Activated naive CD8-positive, alpha-beta T cell (primary cell): ENCODE results near the gene NCKAP5.
"Not testable (repeated sequence)": the region's sequence is repeated elsewhere in the genome, so short reads cannot be mapped to it uniquely, and the experiment has no call there.

Experiments used
- H3K27ac Mint-ChIP-seq: one replicate; pipeline ENCODE4 v1.8.0; 2021; ENCODE audit warnings: mixed read lengths
- H3K27me3 Mint-ChIP-seq: one replicate; pipeline ENCODE4 v1.8.0; 2021; ENCODE audit warnings: mixed read lengths
- H3K36me3 Mint-ChIP-seq: one replicate; pipeline ENCODE4 v1.8.0; 2021; ENCODE audit warnings: mixed read lengths
- H3K4me1 Mint-ChIP-seq: one replicate; pipeline ENCODE4 v1.8.0; 2021; ENCODE audit warnings: low read depth, mixed read lengths
- H3K4me3 Mint-ChIP-seq: one replicate; pipeline ENCODE4 v1.8.0; 2021; ENCODE audit warnings: mild to moderate bottlenecking, mixed read lengths
- H3K9me3 Mint-ChIP-seq: one replicate; pipeline ENCODE4 v1.8.0; 2021; ENCODE audit warnings: low read depth, mixed read lengths

NCKAP5 gene

DNA sequence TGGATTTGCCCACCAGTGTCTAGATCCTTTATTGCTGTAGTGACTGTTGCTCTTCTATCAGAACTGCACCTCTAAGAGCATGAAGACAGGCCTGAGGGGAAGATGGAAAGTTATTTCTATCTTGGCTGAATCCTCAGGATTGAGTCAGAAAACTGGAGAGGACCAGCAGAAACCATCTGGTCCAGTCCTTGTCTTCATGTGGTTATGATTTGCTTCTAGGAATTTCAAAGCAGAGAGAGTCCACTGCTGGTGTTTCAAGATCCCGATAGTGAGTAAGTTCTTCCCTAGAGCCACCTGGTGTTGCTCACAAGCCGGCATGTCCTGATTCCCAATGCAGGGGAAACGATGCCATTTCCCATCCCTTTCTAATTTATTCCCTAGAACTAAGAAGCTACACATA lies 84.2 kb downstream of the NCKAP5 start:
- no peaks in the 10 kb centered on the region for H3K9me3 Mint-ChIP-seq
- H3K4me1 Mint-ChIP-seq: no peaks in the 10 kb centered on the region
- peaks cover 5% of the 10 kb centered on the region for H3K27me3 Mint-ChIP-seq
- H3K4me3 Mint-ChIP-seq: no peak overlapping the region
- no peaks in the 10 kb centered on the region for H3K36me3 Mint-ChIP-seq
- H3K27ac Mint-ChIP-seq: no peak overlapping the region

DNA sequence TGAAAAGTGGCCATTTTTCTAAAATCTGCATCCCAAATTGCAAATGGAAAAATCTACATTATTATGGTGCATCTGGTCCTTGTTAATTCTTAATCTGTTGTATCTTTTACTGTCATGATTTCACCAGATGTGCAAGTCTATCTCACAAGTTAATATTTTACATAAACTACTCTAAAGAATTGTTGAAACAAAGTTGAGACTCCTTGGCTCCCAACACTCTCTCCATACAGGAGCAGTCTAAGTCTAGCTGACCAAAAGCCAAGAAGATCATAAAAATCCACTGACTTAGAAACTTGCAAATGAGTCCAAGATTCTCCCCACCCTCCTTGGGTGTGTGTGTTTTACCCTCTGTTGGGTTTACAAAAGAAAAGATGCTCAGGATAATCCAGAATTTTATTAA lies 85.1 kb downstream of the NCKAP5 start:
- H3K27me3 Mint-ChIP-seq: peaks cover 5% of the 10 kb centered on the region
- no peaks in the 10 kb centered on the region for H3K36me3 Mint-ChIP-seq
- H3K9me3 Mint-ChIP-seq: no peaks in the 10 kb centered on the region

DNA sequence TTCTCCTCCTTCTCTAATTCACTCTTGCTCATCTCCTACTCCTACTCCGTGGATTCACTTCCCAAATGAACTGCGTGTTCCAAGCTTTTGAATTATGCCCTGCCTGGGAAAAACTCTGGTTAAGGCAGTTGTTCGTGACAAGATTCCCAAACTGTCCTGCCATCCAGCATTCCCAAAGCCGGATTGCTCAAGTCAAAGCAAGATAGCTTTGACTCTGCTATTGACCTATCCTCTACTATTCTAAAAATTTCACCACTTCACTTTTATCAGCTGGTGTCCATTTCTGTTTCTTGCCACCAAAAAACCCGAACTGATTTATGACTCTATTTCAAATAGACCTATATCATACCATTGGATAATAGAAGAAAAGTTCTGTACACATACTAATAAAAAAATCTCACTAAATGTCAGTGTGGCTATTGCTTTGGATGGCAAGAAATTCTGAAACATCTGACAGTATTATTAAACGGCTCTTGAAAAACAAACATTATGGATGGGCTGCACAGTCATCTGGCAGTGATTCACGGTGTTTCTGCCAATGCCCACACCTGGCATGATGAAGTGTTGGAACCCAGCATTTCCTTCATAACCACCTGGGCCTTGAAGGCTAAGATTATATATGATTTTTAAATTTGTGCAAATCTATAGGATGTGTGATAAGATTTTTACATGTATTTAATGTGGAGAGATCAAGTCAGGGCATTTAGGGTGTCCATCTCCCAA lies 87.4 kb downstream of the NCKAP5 start:
- no peak overlapping the region for H3K4me3 Mint-ChIP-seq
- H3K9me3 Mint-ChIP-seq: no peaks in the 10 kb centered on the region
- H3K27me3 Mint-ChIP-seq: peaks cover 5% of the 10 kb centered on the region
- no peaks in the 10 kb centered on the region for H3K4me1 Mint-ChIP-seq
- no peaks in the 10 kb centered on the region for H3K36me3 Mint-ChIP-seq
- no peak overlapping the region for H3K27ac Mint-ChIP-seq

More for the DNA sequence above, 85.1 kb downstream of the NCKAP5 start:
- no peak overlapping the region for H3K4me3 Mint-ChIP-seq
- H3K4me1 Mint-ChIP-seq: no peaks in the 10 kb centered on the region
- no peak overlapping the region for H3K27ac Mint-ChIP-seq

DNA sequence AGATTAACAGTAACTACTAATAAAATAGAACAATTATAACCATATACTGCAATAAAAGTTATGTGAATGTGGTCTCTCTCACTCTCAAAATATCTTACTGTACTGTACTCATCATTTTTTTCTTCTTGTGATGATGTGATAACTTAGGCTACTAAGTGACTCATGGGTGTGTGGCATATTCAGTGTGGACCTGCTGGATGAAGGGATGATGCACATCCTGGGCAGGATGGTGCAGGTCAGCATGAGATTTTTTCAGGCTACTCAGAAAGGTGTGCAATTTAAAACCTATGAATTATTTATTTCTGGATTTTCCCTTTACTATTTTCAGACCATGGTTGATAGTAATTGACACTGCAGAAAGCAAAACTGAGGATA lies 90.7 kb downstream of the NCKAP5 start:
- H3K36me3 Mint-ChIP-seq: no peaks in the 10 kb centered on the region
- H3K4me3 Mint-ChIP-seq: no peak overlapping the region
- no peaks in the 10 kb centered on the region for H3K9me3 Mint-ChIP-seq
- no peaks in the 10 kb centered on the region for H3K4me1 Mint-ChIP-seq
- peaks cover 5% of the 10 kb centered on the region for H3K27me3 Mint-ChIP-seq
- no peak overlapping the region for H3K27ac Mint-ChIP-seq

DNA sequence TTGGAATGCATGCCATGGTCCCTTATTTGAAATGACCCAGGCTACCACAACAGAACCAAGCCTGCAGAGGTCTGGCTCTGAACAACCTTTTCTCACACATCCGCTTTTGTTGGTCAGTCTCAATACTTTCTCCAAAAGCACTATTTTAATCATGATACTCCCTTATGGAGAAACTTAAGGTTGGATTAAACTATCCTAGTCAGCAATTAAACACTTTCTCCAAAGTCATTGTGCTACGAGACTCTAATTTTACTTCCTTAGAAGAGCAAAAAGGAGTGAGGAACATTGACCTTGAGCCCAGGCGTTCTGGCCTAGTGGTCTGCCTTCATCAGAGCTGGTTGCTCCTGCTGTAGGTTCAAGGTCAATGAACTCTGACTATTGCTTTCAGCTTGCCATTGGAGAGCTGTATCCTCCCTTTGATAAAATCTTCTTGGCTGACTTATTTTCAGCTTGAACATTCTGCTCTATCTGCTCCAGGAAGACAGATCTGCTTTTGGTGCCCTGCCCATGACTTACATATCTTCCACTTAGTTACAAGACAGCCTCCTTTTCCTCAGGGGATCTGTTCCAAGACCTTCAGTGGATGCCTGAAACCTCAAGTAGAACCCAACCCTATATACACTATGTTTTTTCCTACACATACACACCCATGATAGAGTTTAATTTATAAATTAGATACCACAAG lies 91.2 kb downstream of the NCKAP5 start:
- no peaks in the 10 kb centered on the region for H3K9me3 Mint-ChIP-seq
- H3K4me1 Mint-ChIP-seq: no peaks in the 10 kb centered on the region
- no peak overlapping the region for H3K27ac Mint-ChIP-seq
- H3K4me3 Mint-ChIP-seq: no peak overlapping the region
- H3K36me3 Mint-ChIP-seq: no peaks in the 10 kb centered on the region
- H3K27me3 Mint-ChIP-seq: peaks cover 5% of the 10 kb centered on the region

DNA sequence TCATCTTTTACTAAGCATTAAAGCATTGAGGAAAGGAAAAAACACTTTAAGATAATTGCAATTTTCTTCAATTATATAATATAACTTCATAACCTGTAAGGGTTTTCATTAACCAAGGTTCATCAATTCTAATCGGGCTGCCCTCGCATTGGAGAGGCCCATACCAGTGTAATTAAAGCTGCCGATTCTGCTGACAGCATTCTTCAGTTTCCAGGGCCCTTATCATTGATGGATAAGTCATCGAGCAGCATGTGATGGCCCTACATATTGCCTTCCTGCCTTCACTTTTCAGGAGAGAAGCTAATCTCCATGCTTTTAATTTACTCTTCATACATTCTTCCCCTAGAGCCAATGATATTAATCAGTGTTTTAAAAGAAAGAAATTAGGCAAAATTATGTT lies 92.0 kb downstream of the NCKAP5 start:
- no peaks in the 10 kb centered on the region for H3K36me3 Mint-ChIP-seq
- H3K9me3 Mint-ChIP-seq: no peaks in the 10 kb centered on the region
- H3K27ac Mint-ChIP-seq: no peak overlapping the region
- H3K4me1 Mint-ChIP-seq: no peaks in the 10 kb centered on the region
- H3K27me3 Mint-ChIP-seq: peaks cover 1% of the 10 kb centered on the region
- H3K4me3 Mint-ChIP-seq: no peak overlapping the region

DNA sequence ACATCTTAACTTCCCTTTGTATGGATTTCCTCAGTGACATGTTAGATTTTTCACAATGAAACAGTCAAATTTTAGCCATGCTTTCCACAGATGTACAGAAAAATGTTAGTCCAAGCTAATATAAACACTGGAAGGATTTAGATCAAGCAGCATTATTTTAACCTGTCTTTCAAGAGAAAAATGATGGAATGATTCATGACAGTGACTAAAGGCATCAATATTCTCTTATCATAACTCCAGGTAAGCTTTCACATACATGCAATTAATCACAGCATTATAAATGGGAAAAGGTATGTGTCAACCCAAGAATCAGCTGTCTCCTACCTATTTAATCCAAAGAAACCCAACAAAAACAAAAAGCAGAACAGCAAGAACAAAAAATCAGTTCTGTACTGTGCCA lies 92.7 kb downstream of the NCKAP5 start:
- no peaks in the 10 kb centered on the region for H3K36me3 Mint-ChIP-seq
- no peaks in the 10 kb centered on the region for H3K9me3 Mint-ChIP-seq
- no peak overlapping the region for H3K27ac Mint-ChIP-seq
- peaks cover under 1% of the 10 kb centered on the region for H3K27me3 Mint-ChIP-seq
- H3K4me1 Mint-ChIP-seq: no peaks in the 10 kb centered on the region
- H3K4me3 Mint-ChIP-seq: no peak overlapping the region

DNA sequence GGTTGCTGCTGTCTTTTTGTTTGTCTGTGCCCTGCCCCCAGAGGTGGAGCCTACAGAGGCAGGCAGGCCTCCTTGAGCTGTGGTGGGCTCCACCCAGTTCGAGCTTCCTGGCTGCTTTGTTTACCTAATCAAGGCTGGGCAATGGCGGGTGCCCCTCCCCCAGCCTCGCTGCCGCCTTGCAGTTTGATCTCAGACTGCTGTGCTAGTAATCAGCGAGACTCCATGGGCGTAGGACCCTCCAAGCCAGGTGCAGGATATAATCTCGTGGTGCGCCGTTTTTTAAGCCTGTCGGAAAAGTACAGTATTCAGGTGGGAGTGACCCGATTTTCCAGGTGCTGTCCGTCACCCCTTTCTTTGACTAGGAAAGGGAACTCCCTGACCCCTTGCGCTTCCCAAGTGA lies 97.8 kb downstream of the NCKAP5 start:
- not testable (repeated sequence) for H3K36me3 Mint-ChIP-seq, H3K9me3 Mint-ChIP-seq, H3K27me3 Mint-ChIP-seq, H3K4me3 Mint-ChIP-seq, H3K27ac Mint-ChIP-seq, H3K4me1 Mint-ChIP-seq

DNA sequence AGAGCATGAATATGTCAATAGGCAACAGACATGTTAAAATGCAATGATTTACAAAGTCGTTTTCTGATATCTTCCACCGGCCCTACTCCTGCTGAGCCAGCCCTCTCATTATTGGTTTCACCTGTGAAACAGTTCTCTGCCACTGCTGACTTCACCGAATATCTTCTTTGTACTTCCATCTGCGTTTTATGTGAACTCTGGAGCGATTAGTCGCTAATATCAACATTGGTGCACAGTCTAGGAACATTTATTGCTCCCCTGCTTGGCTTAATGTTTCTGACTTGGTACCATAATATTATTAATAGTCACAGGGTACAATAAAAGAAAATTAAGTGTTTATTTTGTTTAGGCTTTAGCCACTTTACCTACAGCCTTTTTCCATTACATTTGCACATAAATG lies 105.5 kb downstream of the NCKAP5 start:
- no peak overlapping the region for H3K4me3 Mint-ChIP-seq
- no peaks in the 10 kb centered on the region for H3K36me3 Mint-ChIP-seq
- no peaks in the 10 kb centered on the region for H3K27me3 Mint-ChIP-seq
- H3K27ac Mint-ChIP-seq: no peak overlapping the region
- H3K9me3 Mint-ChIP-seq: no peaks in the 10 kb centered on the region
- no peaks in the 10 kb centered on the region for H3K4me1 Mint-ChIP-seq

DNA sequence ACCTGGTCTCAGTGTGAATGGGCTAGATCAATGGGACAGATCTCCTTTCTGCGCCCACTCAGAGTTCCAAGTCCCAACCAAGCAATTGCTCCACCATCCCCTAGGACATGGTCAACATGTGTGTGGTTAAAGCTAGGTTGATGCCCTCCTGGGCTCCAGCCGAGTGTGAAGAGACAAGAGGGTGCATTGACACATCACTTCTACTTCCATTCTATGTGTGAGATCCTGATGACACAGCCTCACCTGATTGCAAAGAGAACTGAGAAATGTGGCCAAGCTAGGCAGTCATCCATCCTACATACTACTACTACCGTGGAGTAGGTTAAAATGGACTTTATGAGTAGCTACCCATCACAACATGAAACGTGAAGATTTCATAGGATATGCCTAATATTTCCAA lies 106.8 kb downstream of the NCKAP5 start:
- Mint-ChIP-seq H3K4me1 (no peaks in the 10 kb centered on the region), H3K4me3 (no peak overlapping the region), H3K36me3 (no peaks in the 10 kb centered on the region), H3K27ac (no peak overlapping the region), H3K27me3 (no peaks in the 10 kb centered on the region), H3K9me3 (no peaks in the 10 kb centered on the region)

DNA sequence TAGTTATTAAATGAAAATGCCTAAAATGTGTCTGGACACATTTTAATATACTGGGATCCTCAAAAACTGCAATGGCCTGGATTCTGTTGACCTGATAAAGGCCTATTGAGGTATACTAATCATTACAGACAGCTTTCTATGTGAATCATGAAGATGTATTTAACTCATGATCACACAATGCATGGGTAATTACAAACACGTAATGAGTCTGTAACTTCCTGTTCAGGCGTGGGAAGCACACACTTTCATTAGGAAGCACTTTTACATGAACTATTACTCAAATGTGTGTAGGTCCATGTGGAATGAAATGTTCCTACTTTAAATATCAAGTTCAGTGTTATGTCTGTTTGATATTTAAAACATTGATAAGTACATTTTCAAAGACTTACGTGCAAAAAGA lies 108.7 kb downstream of the NCKAP5 start:
- Mint-ChIP-seq H3K27me3 (no peaks in the 10 kb centered on the region), H3K4me3 (no peak overlapping the region), H3K4me1 (no peaks in the 10 kb centered on the region), H3K9me3 (no peaks in the 10 kb centered on the region), H3K36me3 (no peaks in the 10 kb centered on the region), H3K27ac (no peak overlapping the region)

DNA sequence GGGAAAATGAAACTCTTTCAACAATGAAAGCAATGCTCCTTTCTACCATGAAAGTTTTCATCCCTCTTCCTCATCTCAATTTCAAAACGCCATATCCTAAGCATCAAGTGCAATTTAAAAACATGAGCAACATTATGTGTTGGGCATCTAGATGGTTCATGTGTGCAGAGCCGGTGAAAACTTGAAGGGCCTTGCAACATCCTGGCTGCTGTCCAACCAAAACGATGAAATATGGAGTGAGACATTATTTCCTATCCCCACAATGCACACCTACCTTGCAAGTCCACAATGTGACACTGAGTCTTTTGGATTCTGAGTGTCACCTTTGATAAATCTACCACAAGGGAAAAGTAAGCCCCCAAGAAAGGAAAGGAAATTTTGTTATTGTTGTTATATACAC lies 110.0 kb downstream of the NCKAP5 start:
- H3K4me3 Mint-ChIP-seq: no peak overlapping the region
- peaks cover 3% of the 10 kb centered on the region for H3K9me3 Mint-ChIP-seq
- H3K4me1 Mint-ChIP-seq: no peaks in the 10 kb centered on the region
- no peaks in the 10 kb centered on the region for H3K27me3 Mint-ChIP-seq
- no peak overlapping the region for H3K27ac Mint-ChIP-seq
- no peaks in the 10 kb centered on the region for H3K36me3 Mint-ChIP-seq

DNA sequence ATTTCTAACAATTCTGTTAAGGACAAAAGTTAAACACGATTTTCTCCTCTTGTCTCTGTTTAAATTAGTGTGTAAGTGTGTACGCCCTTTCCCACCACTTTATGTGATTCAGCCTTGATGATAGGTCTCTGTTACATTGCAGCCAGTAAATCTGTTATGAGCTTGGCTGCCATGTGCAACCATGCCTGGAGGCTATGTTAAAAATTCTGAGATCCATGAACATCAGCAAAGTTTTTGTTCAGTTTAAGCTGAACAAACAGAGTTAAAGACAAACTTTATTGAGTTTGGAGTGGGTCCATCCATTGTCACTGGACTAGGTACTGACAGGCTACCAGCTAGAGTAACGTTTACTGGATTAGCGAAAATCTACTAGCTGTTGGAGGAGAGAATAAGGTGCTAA lies 110.4 kb downstream of the NCKAP5 start:
- Mint-ChIP-seq H3K27me3 (peaks cover under 1% of the 10 kb centered on the region), H3K4me1 (no peaks in the 10 kb centered on the region), H3K27ac (no peak overlapping the region), H3K9me3 (peaks cover 7% of the 10 kb centered on the region), H3K4me3 (no peak overlapping the region), H3K36me3 (no peaks in the 10 kb centered on the region)

DNA sequence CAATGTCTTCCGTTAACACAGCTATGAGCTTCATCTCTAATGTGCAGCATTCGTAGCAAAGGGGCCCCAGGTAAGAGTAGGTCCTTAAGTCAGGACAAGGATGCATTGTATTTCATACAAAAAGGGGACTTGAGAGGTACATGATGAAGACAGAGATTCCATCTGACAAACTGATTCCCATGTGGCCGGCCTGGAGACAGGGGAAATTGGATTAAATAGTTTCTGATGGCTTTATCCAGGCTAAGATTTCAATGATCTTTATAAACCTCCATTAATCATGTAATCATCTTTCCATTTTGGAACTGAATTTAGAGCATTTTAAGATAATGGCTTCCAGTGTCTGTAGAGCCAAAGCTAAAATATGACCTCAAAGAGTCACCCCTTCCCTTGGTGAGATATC lies 111.3 kb downstream of the NCKAP5 start:
- Mint-ChIP-seq H3K9me3 (peaks cover 8% of the 10 kb centered on the region), H3K27me3 (peaks cover 2% of the 10 kb centered on the region), H3K4me1 (no peaks in the 10 kb centered on the region), H3K4me3 (no peak overlapping the region), H3K27ac (no peak overlapping the region), H3K36me3 (no peaks in the 10 kb centered on the region)

DNA sequence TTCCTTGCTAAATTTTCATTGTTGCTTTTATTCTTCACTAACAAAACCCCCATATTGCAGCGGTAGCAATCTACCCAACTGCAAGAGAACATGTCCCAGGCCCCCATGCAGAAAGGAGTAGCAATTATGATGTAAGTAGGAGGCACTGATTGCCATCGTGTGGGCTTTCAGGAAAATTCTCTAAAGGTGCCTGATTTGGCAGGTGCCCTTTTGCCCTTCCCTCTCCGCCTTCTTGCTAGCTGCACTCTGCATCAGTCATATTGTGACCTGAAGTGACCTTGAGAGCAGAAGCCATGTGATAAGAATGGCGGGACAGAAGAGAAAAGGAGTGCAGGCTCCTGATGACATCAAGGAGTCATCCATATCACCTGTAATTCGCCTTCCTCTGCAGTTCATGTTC lies 112.1 kb downstream of the NCKAP5 start:
- H3K9me3 Mint-ChIP-seq: peaks cover 8% of the 10 kb centered on the region
- H3K36me3 Mint-ChIP-seq: no peaks in the 10 kb centered on the region
- H3K27me3 Mint-ChIP-seq: peaks cover 2% of the 10 kb centered on the region

DNA sequence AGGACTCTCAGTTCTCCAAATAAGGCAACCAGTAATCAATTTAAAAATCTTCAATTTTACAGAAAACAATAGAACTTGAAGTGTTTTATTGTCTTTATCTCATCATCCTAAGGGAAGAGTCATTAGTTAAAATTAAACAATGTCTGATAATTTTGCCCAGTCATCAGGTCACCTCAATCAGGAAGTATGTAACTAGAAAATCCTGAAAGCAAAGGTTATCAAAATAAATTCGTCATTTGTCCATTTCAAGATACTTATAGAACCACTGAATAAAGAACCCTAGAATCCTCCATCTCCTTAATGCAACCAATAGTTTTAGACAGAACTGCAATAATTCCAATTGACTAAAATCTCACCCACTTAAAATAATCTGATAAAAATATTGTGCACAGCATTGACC lies 115.2 kb downstream of the NCKAP5 start:
- H3K9me3 Mint-ChIP-seq: peaks cover 8% of the 10 kb centered on the region
- H3K36me3 Mint-ChIP-seq: no peaks in the 10 kb centered on the region
- peaks cover 2% of the 10 kb centered on the region for H3K27me3 Mint-ChIP-seq
- H3K4me1 Mint-ChIP-seq: no peaks in the 10 kb centered on the region
- H3K4me3 Mint-ChIP-seq: no peak overlapping the region
- H3K27ac Mint-ChIP-seq: no peak overlapping the region

More for the DNA sequence above, 112.1 kb downstream of the NCKAP5 start:
- H3K4me3 Mint-ChIP-seq: no peak overlapping the region
- no peak overlapping the region for H3K27ac Mint-ChIP-seq
- H3K4me1 Mint-ChIP-seq: no peaks in the 10 kb centered on the region
